CD4-positive, alpha-beta memory T cell (primary cell): ENCODE measurements around the gene PCF11. TPM values are rescaled to one million over a fixed set of nuclear protein-coding genes. Genes with fewer than 3 reads are reported as not detected.
A peak's percentile ranks its signal among the peaks of the same experiment; 100 is the strongest.

Experiments used
- CTCF ChIA-PET: fragments of 350-600 bp; sonication (Branson Sonifier 250); formaldehyde crosslinking; loops from one replicate; lab custom pipeline; 2021; ENCODE audit warnings: inconsistent platforms; ENCODE audit not compliant: partially characterized antibody; lab: Charles Lee
- POLR2A ChIA-PET: fragments of 350-600 bp; sonication (Branson Sonifier 250); formaldehyde crosslinking; loops from one replicate; lab custom pipeline; 2021; ENCODE audit not compliant: partially characterized antibody; lab: Charles Lee
- DNase-seq, 5 donors: peaks; one replicate each; pipeline versions ENCODE4 v3.0.0 to v3.0.0-alpha.2; 2020 to 2022; ENCODE audit warnings: mixed read lengths in 1 of 5
- H3K27ac ChIP-seq: one replicate; pipeline ENCODE4 v1.7.0; 2013; ENCODE audit warnings: low read depth, low read length
- H3K27me3 ChIP-seq: 2 replicates; pipeline ENCODE4 v1.7.0; 2013; ENCODE audit warnings: mild to moderate bottlenecking, low read length, moderate library complexity; ENCODE audit not compliant: insufficient read depth
- H3K36me3 ChIP-seq: 2 replicates; pipeline ENCODE4 v1.7.0; 2013; ENCODE audit warnings: mild to moderate bottlenecking, low read length, moderate library complexity; ENCODE audit not compliant: insufficient read depth
- H3K4me1 ChIP-seq: 2 replicates; pipeline ENCODE4 v1.7.0; 2013; ENCODE audit warnings: mild to moderate bottlenecking, low read length, moderate library complexity; ENCODE audit not compliant: insufficient read depth
- H3K4me3 ChIP-seq, 2 donors: one replicate each; pipeline ENCODE4 v1.7.0; 2013; ENCODE audit warnings: low read length in 2 of 2, mild to moderate bottlenecking in 1 of 2
- H3K9me3 ChIP-seq, 2 donors: one replicate each; pipeline ENCODE4 v1.7.0; 2013; ENCODE audit warnings: low read length in 2 of 2, control low read depth in 1 of 2; ENCODE audit not compliant: control insufficient read depth in 1 of 2
- H3K27ac Mint-ChIP-seq, 7 donors: one replicate each; pipeline ENCODE4 v1.8.0; 2020 to 2021; ENCODE audit warnings: mixed read lengths in 7 of 7, mild to moderate bottlenecking in 6 of 7, inconsistent platforms in 3 of 7, moderate library complexity in 3 of 7
- H3K27me3 Mint-ChIP-seq, 2 donors: one replicate each; pipeline ENCODE4 v1.8.0; 2020 to 2021; ENCODE audit warnings: mixed read lengths in 2 of 2
- H3K36me3 Mint-ChIP-seq, 2 donors: one replicate each; pipeline ENCODE4 v1.8.0; 2020 to 2021; ENCODE audit warnings: mixed read lengths in 2 of 2, inconsistent platforms in 1 of 2, mild to moderate bottlenecking in 1 of 2
- H3K4me1 Mint-ChIP-seq, 4 donors: one replicate each; pipeline ENCODE4 v1.8.0; 2020 to 2021; ENCODE audit warnings: mixed read lengths in 4 of 4, mild to moderate bottlenecking in 1 of 4
- H3K4me3 Mint-ChIP-seq, 8 donors: one replicate each; pipeline ENCODE4 v1.8.0; 2020 to 2021; ENCODE audit warnings: mixed read lengths in 8 of 8, mild to moderate bottlenecking in 7 of 8, moderate library complexity in 6 of 8, inconsistent platforms in 3 of 8
- H3K9me3 Mint-ChIP-seq, 8 donors: one replicate each; pipeline ENCODE4 v1.8.0; 2020 to 2021; ENCODE audit warnings: mixed read lengths in 8 of 8, mild to moderate bottlenecking in 5 of 8, inconsistent platforms in 3 of 8, moderate library complexity in 1 of 8
- intact Hi-C: fragments of 100-400 bp; cut with micrococcal nuclease; formaldehyde crosslinking; loops from one replicate; pipeline ENCODE4 v1.15.1; 2023
- polyA plus RNA-seq, 2 donors: library from polyadenylated mRNA; unstranded; fragments of 300-500 nt; fragmentation: Illumina TruSeq; gene quantifications; one replicate each; pipeline ENCODE4 v1.2.3, GENCODE V29; 2021
- total RNA-seq, 2 experiments: library from RNA; stranded (reverse); gene quantifications; one replicate each; pipeline ENCODE4 v1.2.3, GENCODE V29; 2021

PCF11 gene
- total and polyA plus RNA-seq, 4 experiments from 2014 or later: 11.6 to 165 (median 101) TPM

DNA sequence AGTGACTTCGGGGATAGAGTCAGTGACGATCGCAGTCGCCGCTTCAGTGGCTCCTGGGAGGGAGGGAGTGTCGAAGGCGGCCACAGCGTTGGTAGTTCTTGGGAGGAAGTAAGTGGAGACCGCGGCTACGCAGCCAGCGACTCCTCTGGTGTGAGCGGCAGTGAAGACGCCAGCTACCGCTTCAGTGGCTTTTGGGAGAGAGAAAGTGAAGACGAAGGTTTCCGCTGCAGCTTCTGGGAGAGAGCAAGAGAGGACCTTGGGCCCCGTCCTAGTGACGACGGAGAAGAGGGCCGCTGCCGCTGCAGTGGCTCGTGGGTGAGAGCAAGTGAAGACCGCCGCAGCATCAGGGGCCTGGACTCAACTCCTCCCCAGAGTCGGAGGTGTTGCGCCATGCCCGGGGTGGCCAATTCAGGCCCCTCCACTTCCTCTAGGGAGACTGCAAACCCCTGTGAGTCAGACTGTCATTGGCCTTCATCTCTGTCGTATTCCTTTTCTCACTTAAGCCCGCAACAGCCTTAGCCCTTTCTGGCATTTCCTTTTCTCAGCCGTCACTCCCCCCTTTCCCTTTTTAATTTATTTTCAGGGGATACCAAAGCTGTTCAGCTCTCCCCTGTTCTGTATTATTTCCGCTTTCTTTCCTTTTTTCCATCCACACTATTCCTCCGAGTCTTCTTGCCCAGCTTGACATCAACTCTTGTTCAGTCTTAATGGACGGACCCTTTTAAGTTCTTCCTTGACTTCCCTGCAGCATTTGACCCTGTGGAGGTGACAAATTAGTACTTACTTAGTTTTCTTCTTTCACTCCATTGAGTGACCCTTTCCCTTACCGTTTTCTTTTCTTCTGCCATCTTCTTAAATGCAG, 37.6 kb downstream of the PCF11 start:
- DNase-seq: peak; percentile 67 to 78 (median 75)
- Histone ChIP-seq H3K36me3 (peaks cover 6% of the 10 kb centered on the region), H3K27me3 (no peaks in the 10 kb centered on the region), H3K9me3 (no peaks in the 10 kb centered on the region), H3K4me3 (peak overlapping the region; percentile 90 to 99), H3K4me1 (peaks cover 39% of the 10 kb centered on the region), H3K27ac (peak overlapping the region; percentile 99)
- Mint-ChIP-seq H3K4me3 (peak overlapping the region; percentile 98 to 100 (median 99)), H3K27me3 (no peaks in the 10 kb centered on the region), H3K36me3 (peaks cover 9 to 51% of the 10 kb centered on the region in 2 donors), H3K4me1 (peaks cover 35 to 53% (median 41%) of the 10 kb centered on the region in 4 donors), H3K9me3 (peaks cover 0 to 4% (median 0%) of the 10 kb centered on the region in 8 donors), H3K27ac (peak overlapping the region; percentile 99 to 100 (median 100))
- ChIA-PET CTCF (interaction anchor here (1.0 to 1.6 kb wide), 5 partner anchors 13 to 327 kb away, joined by 3 to 5 read pairs (median 3); partner anchors contain the start of gene DDIAS), POLR2A (interaction anchor here (0.8 to 3.2 kb wide), 10 partner anchors 13 to 294 kb away, joined by 3 to 95 read pairs (median 6); partner anchors contain the start of genes CCDC90B, DDIAS, PCF11 and PRCP)
- intact Hi-C loops: loop anchor here (1.0 to 5.0 kb wide), 3 partner anchors 107 to 288 kb away; partner anchors contain the start of gene RAB30

GRCh38 chr11:83195143-83195466, 38.2 kb downstream of the PCF11 start:
- H3K4me1 ChIP-seq: peaks cover 39% of the 10 kb centered on the region
- peak overlapping the region; percentile 98 to 100 (median 99) for H3K4me3 Mint-ChIP-seq
- DNase-seq: peak in 2 of 5 donors; percentile 3 to 11
- H3K9me3 ChIP-seq: no peaks in the 10 kb centered on the region
- CTCF ChIA-PET: interaction anchor here (1.0 to 1.6 kb wide), 3 partner anchors 55 to 293 kb away, joined by 3 to 5 read pairs (median 3); partner anchors contain the start of gene DDIAS
- H3K4me3 ChIP-seq: peak overlapping the region in 1 of 2 donors; percentile 99
- H3K27ac ChIP-seq: peak overlapping the region; percentile 99
- POLR2A ChIA-PET: interaction anchor here (0.7 to 3.2 kb wide), 6 partner anchors 31 to 295 kb away, joined by 3 to 95 read pairs (median 14); partner anchors contain the start of genes CCDC90B, DDIAS, PCF11 and PRCP
- H3K27me3 ChIP-seq: no peaks in the 10 kb centered on the region
- H3K9me3 Mint-ChIP-seq: peaks cover 0 to 4% (median 0%) of the 10 kb centered on the region in 8 donors
- H3K36me3 Mint-ChIP-seq: peaks cover 14 to 47% of the 10 kb centered on the region in 2 donors
- peaks cover 39 to 53% (median 43%) of the 10 kb centered on the region in 4 donors for H3K4me1 Mint-ChIP-seq
- intact Hi-C loops: no loop called here
- H3K27me3 Mint-ChIP-seq: no peaks in the 10 kb centered on the region
- peak overlapping the region; percentile 99 to 100 (median 100) for H3K27ac Mint-ChIP-seq
- H3K36me3 ChIP-seq: peaks cover 8% of the 10 kb centered on the region

DNA sequence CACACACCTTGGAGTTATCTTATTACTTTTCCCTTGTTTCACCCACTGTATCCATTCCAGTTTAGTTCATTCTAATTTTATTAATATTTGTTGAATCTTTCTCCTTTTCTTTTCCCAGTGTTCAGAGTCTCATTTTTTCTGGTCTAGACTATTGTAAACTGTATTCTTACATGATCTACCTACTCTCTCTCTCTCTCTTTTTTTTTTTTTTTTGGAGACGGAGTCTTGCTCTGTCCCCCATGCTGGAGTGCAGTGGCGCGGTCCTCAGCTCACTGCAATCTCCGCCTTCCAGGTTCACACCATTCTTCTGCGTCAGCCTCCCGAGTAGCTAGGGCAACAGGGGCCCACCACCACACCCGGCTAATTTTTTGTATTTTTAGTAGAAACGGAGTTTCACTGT, 38.7 kb downstream of the PCF11 start:
- H3K36me3 Mint-ChIP-seq: peaks cover 14 to 44% of the 10 kb centered on the region in 2 donors
- ChIA-PET POLR2A (interaction anchor here (0.7 to 3.2 kb wide), 3 partner anchors 38 to 91 kb away, joined by 3 to 95 read pairs (median 12); partner anchors contain the start of genes CCDC90B and PCF11), CTCF (no interaction called here)

DNA sequence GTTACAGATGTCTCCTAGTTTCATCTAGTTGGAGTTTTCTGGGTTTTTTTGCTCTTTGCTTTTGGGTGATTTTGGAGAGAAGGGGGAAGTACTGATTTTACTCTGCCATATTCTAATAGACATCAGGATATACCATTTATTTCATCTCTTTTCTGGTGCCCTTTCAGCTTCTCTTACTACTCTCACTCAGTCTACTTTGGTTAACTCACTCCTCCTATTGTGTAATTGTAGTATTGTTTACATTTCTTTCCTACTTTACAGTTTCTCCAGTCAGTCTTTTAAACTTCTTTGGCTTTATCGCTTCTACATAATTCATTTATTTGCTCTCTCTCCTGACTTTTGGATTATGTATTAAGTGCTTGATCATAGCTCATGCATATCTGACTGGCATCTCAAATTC, 43.1 kb downstream of the PCF11 start:
- ChIA-PET CTCF (no interaction called here), POLR2A (interaction anchor here (0.9 kb wide), 1 partner anchor 298 kb away, joined by 3 read pairs; the partner anchor contains the start of gene DDIAS)
- no peak overlapping the region for H3K27ac Mint-ChIP-seq
- H3K4me1 ChIP-seq: peaks cover 17% of the 10 kb centered on the region
- H3K9me3 ChIP-seq: no peaks in the 10 kb centered on the region
- H3K4me3 ChIP-seq: no peak overlapping the region
- H3K4me3 Mint-ChIP-seq: no peak overlapping the region
- no peaks in the 10 kb centered on the region for H3K27me3 Mint-ChIP-seq
- H3K27me3 ChIP-seq: no peaks in the 10 kb centered on the region
- H3K36me3 ChIP-seq: peaks cover 4% of the 10 kb centered on the region
- DNase-seq: no peak
- peaks cover 27 to 30% of the 10 kb centered on the region in 2 donors for H3K36me3 Mint-ChIP-seq
- H3K4me1 Mint-ChIP-seq: peaks cover 22 to 24% (median 22%) of the 10 kb centered on the region in 4 donors
- no peaks in the 10 kb centered on the region for H3K9me3 Mint-ChIP-seq
- intact Hi-C loops: no loop called here
- H3K27ac ChIP-seq: no peak overlapping the region

More for the DNA sequence above, 38.7 kb downstream of the PCF11 start:
- intact Hi-C loops: no loop called here
- Histone ChIP-seq H3K27me3 (no peaks in the 10 kb centered on the region), H3K27ac (peak overlapping the region; percentile 99), H3K4me3 (no peak overlapping the region), H3K4me1 (peaks cover 39% of the 10 kb centered on the region), H3K9me3 (no peaks in the 10 kb centered on the region), H3K36me3 (peaks cover 8% of the 10 kb centered on the region)
- H3K4me3 Mint-ChIP-seq: peak overlapping the region; percentile 17 to 100 (median 70)
- peaks cover 41 to 53% (median 45%) of the 10 kb centered on the region in 4 donors for H3K4me1 Mint-ChIP-seq
- H3K27me3 Mint-ChIP-seq: no peaks in the 10 kb centered on the region
- H3K27ac Mint-ChIP-seq: peak overlapping the region in 6 of 7 donors; percentile 53 to 100 (median 100)
- peaks cover 0 to 4% (median 0%) of the 10 kb centered on the region in 8 donors for H3K9me3 Mint-ChIP-seq
- DNase-seq: no peak

- DNase-seq: no peak
- Histone ChIP-seq H3K9me3 (no peaks in the 10 kb centered on the region), H3K4me1 (no peaks in the 10 kb centered on the region), H3K27ac (no peak overlapping the region), H3K36me3 (no peaks in the 10 kb centered on the region), H3K4me3 (no peak overlapping the region), H3K27me3 (no peaks in the 10 kb centered on the region)
- ChIA-PET POLR2A (no interaction called here), CTCF (no interaction called here)
- Mint-ChIP-seq H3K27ac (no peak overlapping the region), H3K27me3 (no peaks in the 10 kb centered on the region), H3K4me1 (peaks cover 0 to 2% (median 0%) of the 10 kb centered on the region in 4 donors), H3K4me3 (no peak overlapping the region), H3K9me3 (no peaks in the 10 kb centered on the region), H3K36me3 (peaks cover 45 to 54% of the 10 kb centered on the region in 2 donors)
- intact Hi-C loops: no loop called here
These were observed 48.8 kb downstream of the PCF11 start for GRCh38 chr11:83205608-83206185.

DNA sequence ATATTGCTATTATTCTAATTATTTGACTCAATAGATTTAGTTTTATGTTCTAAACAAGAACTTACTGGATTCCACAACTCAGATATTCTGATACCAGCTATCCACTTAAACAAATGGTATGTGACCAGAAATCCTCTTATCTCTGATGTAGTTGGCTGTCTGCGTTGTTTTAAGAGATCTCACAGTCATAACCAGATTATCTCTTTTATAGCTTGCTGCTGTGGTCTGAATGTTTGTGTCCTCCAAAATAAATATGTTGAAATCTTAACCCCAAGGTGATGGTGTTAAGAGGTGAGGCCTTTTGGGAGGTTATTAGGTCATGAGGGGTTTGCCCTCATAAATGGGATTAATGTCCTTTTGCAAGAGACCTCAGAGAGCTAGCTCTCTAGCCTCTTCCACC, 49.3 kb downstream of the PCF11 start:
- Mint-ChIP-seq H3K36me3 (peaks cover 44 to 48% of the 10 kb centered on the region in 2 donors), H3K27ac (peak overlapping the region in 1 of 7 donors; percentile 25), H3K4me3 (no peak overlapping the region), H3K4me1 (peaks cover 0 to 2% (median 0%) of the 10 kb centered on the region in 4 donors), H3K27me3 (no peaks in the 10 kb centered on the region), H3K9me3 (no peaks in the 10 kb centered on the region)
- Histone ChIP-seq H3K4me3 (no peak overlapping the region), H3K27me3 (no peaks in the 10 kb centered on the region), H3K9me3 (no peaks in the 10 kb centered on the region), H3K36me3 (no peaks in the 10 kb centered on the region), H3K27ac (no peak overlapping the region), H3K4me1 (no peaks in the 10 kb centered on the region)
- ChIA-PET POLR2A (no interaction called here), CTCF (no interaction called here)
- intact Hi-C loops: no loop called here
- no peak for DNase-seq
